ENCODE results near the gene MIF.
"Not testable (repeated sequence)": the region's sequence is repeated elsewhere in the genome, so short reads cannot be mapped to it uniquely, and the experiment has no call there.

The MIF gene

DNA sequence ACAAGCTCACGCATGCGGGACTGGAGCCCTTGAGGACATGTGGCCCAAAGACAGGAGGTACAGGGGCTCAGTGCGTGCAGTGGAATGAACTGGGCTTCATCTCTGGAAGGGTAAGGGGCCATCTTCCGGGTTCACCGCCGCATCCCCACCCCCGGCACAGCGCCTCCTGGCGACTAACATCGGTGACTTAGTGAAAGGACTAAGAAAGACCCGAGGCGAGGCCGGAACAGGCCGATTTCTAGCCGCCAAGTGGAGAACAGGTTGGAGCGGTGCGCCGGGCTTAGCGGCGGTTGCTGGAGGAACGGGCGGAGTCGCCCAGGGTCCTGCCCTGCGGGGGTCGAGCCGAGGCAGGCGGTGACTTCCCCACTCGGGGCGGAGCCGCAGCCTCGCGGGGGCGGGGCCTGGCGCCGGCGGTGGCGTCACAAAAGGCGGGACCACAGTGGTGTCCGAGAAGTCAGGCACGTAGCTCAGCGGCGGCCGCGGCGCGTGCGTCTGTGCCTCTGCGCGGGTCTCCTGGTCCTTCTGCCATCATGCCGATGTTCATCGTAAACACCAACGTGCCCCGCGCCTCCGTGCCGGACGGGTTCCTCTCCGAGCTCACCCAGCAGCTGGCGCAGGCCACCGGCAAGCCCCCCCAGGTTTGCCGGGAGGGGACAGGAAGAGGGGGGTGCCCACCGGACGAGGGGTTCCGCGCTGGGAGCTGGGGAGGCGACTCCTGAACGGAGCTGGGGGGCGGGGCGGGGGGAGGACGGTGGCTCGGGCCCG is at the start of gene MIF:
Gene MIF, plus strand, starts transcription at position 439 of the 765 bp plus-strand sequence. Its CDS starts 92 bp downstream, at position 531.
- DNase-seq, result peak; percentile 98

DNA sequence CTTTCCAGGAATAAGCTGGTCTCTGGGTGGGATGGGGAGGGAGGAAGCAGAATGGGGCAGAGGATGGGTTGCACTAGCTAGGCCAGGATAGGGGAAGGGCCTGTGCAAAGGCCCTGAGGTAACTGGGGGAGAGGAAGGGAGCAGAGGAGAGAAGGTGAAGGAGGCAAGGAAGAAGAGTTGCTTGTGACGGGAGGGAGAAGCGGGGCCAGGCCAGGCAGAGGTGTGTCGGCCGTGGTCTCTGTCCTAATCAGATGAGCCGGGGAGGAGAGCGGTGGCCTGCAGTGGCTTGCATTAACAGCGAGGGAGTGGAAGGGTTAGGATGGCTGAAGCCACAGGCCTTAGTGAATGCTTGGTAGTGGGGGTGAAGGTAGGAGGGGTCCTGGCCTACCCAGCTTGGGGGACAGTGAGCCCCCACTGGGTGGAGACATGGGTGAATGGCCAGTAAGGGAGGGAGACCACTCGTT is 49.4 kb upstream of the MIF start:
- DNase-seq, result no peak

DNA sequence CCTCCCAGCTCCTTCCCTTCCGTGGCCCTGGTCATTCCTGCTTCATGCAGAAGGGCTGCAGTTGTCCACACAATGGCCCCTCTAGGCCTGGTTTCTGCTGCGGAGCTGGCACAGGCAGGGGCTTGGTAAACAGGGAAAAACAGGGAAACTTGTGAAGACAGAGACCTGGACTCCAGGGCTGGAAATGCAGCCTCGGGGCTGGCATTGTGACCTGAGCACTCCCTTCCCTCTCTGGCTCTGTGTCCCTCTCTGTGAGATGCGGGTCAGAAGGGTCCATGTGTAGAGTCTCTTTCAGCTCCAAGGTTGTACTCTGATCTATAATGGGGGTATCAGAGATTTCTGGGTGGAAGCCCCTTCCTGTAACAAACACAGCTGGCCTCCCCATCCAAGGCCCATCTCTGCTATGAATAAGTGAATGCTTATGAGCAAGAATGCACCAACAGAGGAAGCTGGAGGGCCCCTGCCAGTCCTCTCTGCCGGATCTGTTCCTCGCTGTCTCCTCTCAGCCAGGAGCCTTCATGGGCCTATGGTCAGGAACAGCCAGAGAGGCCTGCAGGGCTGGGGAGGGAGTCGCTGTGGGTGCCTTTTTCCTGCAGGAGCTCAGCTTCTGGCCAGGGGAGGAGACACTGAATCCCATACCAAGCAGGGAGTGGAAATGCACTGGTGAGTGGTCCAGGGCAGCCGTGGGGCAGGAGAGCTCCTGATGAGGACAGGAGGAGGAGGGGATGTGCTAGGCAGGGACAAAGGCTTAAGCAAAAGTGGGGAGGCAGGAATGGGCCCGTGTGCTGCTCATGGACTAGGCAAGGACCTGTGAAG is 48.7 kb upstream of the MIF start:
- no peak for DNase-seq

DNA sequence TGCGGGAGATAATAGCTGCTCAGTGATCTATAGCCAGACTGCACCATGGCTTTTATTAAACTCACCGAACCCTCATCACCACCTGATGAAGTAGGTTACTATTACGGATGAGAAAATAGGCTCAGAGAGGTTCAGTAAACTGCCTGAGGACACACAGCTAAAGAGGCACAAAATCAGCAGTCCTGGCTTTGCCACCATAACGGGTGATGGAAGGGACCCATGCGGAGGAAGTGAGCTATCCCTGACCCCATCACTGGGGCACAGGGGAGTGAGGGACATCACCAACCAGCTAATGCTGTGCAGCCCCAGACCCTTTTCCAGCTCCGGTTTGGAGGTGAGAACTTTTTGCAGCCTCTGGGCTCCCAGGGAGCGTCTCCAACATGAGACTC is 48.1 kb upstream of the MIF start:
- no peak for DNase-seq

DNA sequence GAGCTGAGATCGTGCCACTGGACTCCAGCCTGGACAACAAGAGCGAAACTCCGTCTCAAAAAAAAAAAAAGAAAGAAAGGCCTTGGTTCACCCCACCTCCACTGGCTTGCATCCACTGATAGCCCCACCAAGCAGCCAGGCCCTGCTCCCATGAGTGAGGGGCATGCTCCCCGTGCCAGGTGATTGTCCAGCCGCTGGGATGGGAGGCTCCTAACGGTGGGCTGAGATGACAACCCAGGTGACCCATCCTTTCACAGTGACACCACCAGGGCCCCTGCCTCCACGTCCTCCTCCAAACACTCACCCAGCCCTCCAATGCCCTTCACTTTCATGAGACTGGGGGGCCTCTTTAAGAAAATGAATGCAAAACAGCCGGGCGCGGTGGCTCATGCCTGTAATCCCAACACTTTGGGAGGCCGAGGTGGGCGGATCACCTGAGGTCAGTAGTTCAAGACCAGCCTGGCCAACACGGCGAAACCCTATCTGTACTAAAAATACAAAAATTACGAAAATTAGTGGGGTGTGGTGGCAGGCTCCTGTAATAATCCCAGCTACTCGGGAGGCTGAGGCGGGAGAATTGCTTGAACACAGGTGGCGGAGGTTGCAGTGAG is 46.8 kb upstream of the MIF start:
- DNase-seq, result no peak

DNA sequence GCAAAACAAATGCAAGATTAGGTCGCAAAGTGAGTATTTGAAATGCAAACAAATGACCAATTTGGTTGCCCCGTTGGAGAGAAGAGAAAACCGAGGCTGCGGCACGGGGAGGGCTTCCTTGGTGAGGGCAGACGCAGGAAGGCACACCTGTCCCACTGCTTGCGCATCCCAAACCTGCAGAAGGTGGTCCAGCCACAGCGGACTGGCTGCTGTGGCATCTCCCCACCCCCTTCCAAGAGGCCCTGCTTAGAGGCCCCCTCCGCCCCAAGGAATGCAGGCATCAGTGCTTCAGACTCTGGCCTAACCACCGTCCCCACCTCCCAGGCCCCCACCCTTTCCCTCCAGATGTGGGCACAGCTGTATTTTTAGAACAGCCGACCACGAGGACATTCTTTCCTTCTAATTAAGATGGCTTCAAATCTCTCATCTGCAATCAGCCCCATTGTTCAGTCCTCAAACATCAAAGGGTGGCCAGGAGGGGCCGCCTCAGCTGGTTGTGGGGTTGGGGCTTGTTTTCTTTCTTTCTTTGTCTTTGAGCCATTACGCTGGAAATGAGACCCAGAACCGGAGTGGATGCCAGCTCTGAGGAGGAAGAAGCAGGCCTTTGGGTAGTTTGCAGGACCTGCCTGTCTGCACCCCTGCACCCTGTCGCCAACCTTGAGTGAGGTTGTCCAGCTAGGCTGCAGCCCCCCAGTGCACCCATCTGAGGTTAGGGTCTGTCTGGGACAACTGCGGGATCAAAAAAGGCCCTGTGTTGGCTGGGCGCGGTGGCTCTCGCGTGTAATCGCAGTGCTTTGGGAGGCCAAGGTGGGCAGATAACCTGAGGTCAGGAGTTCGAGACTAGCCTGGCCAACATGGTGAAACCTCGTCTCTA is 46.0 kb upstream of the MIF start:
- DNase-seq, result no peak

DNA sequence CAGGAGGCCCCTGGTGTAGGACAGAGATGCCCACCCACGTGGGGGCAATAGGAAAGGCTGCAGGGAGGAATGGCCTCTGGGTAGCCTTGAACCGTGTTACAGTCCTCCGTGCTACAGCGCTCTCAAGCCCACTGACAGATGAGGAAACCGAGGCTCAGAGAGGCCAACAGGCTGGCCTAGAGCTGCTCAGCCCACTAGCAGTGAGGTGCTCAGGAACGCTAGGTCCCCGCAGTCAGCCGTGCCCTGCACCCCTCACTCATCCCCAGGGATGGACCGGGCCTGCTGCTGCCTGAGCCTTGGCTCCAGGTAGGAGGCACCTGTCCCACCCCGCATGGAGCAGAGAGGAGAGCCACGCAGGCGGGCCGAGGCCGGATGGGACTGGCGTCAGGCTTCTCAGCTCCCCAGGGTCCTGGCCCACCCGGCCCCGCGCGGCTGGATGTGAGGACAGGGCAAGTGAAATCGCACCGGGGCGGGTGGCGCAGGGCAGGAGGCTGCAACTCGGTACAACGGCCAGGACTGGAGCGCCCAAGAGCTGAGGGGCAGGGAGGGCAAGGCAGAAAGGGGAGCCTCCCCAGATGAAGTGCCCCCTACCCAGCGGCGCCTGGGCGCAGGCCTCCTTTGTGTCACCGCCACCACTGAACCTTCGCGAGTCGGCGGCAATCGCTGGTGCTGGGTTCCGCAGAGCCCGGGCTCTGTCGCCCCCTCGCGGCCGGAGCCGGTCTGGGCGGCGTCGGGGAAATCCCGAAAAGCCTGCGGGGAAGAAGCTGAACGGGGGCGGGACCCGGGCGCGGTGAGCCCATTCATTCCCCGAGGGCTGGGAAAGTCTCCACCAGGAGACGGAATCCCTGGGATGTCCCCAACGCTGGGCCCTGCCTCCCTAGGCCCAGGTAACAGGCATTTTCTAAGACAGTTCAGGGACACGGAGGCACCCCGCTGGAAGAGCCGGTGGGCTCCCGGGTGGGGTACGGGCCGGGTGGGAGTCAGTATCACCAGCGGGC is 44.9 kb upstream of the MIF start:
- DNase-seq, result peak; percentile 83

DNA sequence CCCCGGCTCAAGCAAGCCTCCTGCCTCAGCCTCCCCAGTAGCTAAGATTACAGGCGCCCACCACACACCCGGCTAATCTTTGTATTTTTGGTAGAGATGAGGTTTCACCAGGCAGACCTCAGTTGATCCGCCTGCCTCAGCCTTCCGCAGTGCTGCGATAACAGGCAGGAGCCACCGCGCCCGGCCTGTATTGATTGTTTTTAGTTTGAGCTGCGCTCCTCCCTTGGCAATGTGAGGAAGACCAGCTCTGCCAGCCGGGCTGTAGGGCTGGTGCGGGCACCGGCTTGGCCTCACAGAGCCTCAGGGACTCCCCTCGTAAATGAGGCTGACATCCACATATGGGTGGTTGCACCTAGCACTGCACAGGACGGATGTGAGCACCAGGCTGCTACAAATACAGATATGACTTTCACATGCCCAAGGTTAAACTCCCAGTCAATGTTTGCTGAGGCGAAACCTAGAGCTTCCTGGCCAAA is 44.0 kb upstream of the MIF start:
- no peak for DNase-seq

DNA sequence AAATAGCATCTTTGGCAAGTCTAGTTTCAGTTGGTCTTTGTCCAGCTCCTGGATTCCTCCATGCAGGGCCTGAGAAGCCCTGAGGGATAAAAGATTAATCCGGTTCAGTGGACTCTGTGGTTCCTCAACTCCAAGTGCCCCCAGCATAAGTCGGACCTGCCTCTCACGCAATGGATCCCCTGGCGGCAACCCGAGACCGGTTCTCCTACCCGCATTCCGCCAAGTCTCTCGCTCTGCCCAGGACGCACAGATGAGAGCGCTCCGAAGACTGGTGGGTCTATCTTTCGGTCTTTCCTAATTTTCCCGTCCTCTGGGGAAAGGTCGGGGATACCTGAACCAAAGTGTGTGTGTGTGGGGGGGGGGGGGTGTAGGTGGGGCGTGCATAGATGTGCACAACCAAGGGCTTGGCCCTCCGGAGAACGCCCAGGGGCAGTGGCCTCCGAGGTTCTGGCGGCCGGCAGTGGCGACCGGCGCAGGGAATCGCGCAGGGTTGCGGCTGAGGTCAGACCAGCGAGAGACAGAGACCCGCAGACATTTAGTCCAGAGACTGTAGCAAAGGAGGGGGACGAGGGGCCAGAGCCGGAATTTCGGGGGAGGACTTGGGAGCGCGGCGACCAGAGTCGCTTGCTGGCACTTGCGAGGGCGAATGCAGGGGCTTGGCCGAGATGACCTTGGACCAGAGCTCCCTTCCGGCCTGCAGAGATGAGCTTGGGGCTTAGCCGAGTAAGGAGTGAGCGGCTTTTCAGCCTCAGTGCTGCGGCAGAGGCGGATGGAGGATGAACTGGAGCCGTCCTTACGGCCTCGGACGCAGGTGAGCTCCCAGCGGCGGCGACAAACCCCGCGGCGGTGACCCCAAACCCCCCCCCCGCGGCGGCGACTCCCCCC is 37.2 kb upstream of the MIF start:
- no peak for DNase-seq

DNA sequence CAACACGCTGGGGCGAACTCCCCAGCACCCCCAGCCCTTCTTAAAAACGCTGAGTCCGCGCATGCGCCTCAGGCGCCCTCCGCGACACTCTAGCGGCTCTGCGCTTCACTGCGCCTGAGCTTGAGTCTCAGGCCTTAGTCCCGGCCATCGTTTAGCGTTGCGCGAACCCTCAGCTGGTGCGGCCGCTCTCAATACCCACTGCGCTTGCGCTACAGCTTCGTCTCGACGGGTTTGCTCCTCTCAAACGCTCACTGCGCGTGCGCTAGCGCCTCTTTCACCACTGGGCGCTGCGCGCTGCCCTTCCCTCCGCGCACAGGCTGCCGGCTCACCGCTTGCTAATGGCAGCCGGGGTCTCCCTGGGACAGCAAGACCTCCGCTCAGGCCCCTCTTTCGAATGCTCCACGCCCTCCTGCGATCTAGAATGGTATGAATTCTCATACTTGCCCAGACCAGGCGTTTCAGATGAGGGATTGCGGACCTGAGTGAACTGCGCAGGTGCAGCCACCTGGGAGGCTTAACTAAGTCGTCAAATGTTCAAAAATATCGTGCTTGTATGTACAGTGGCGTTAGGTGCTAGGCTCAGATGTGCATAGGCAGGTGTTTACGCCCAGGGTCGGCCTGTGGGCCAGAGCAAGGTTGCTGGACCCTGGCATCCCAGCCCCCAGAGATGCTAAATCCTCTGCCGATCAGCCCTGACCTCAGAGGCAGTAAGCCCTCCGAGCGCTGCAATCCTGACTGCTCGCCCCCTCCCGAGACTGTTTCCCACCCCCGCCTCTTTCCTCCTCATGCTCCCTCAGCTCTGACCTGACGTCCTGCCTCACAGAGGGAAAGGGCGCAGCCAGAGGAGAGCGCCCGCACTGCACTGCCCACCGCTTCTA is 36.3 kb upstream of the MIF start, which contains the start of gene SLC2A11:
Gene SLC2A11, plus strand, starts transcription at position 270 of the 878 bp plus-strand sequence. Its CDS starts 125 bp downstream, at position 395.
- peak; percentile 96 for DNase-seq

DNA sequence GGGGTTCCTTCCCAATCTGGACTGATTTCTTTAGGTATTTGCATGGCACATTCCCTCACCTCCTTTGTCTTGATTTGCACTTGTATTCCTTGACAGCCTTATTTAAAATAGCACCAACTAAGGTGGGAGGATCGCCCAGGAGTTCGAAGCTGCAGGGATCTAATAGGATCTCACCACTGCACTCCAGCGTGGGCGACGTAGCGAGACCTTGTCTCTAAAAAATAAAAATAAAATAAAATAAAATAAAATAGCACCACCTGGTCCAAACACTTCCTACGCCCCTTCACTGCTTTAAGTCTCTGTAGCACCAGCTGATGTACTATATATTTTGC is 35.7 kb upstream of the MIF start:
- DNase-seq, result no peak

DNA sequence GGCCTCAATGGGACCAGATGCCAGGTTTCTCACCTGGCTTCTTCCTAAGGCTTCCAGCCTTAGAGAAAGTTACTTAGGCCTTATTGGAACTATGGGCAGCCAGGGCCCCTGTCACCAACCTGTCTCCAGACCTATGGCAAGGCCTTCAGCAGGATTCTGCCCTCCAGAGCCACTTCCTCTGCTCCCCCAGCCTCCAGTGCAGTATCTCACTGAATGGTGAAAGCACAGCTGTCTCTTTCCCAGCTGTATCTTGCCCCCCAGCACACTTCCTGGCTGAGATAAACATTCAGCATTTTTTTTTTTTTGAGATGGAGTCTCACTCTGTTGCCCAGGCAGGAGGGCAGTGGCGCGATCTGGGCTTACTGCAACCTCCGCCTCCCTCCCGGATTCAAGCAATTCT is 35.0 kb upstream of the MIF start:
- DNase-seq, result no peak

DNA sequence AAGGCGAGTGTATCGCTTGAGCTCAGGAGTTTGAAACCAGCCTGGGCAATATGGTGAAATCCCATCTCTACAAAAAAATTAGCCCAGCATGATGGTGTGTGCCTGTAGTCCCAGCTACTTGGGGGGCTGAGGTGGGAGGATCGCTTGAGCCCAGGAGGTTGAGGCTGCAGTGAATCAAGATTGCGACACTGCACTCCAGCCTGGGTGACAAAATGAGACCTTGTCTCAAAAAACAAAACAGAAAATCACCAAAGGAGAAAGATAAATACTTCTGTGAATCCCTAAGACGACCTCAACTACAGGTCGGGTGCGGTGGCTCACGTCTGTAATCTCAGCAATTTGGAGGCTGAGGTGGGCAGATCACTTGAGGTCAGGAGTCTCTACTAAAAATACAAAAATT is 34.0 kb upstream of the MIF start:
- not testable (repeated sequence) for DNase-seq

DNA sequence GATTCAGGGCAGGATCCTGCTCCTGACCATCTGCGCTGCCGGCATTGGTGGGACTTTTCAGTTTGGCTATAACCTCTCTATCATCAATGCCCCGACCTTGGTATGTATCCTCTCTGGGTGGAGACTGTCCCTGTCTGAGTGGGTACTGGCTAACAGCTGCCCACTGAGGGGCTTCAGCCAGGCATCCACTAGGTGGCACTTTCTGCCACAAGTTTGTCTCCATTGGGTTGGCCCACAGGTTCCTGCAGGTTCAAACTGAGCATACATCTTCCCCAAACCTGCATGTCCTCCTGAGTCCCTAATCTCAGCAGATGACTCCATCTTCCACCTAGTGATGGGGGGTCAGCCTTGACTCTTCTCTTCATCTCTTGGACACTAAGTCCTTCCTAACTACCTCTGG is 32.1 kb upstream of the MIF start:
- peak; percentile 43 for DNase-seq

DNA sequence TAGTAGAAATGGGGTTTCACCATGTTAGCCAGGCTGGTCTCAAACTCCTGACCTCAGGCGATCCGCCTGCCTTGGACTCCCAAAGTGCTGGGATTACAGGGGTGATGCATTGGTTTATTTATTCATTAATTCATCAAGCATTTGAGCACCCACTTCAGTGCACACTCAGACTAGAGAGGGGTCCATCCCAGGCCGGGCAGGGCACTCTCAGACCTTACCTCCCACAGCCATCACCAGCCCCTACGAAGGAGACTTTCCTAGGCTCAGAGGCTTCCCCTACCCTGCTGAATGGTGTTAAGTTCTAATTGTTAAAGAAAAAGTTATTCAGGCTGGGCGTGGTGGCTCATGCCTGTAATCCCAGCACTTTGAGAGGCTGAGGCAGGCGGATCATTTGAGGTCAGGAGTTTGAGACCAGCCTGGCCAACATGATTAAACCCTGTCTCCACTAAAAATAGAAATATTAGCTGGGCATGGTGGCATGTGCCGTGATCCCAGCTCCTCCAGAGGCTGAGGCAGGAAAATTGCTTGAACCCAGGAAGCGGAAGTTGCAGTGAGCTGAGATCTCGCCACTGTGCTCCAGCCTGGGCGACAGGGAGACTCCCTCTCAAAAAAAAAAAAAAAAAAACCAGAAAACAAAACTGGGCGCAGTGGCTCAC is 29.6 kb upstream of the MIF start:
- DNase-seq, result not testable (repeated sequence)

DNA sequence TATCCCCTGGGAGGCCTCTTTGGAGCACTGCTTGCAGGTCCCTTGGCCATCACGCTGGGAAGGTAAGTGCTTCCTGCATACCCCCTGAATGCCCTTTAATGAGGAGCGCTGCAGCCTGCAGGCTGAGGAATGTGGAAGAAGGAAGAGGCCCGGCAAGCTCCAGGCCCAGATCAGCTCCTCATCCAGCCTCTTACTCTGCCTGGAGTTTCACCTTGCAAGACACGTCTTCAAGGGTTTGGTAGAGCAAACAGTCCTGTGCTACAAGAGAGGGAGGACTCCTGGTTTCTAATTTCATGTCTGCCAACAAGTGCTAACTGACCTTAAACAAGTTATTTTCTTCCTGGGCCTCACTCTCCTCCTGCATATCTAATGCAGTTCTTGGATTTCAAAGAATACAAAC is 25.6 kb upstream of the MIF start:
- no peak for DNase-seq

DNA sequence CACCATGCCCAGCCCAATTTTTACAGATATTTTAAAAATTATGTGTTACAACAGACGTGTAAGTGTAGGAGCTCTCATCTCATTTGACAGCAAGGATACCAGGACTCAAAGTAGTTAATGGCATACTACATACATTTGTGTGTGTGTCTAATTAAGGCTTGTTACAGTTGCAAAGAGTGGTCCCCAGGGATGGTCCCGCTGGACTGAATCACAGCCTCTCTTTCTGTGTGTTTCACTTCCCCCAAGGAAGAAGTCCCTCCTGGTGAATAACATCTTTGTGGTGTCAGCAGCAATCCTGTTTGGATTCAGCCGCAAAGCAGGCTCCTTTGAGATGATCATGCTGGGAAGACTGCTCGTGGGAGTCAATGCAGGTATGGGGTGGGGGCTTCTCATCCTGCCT is 19.3 kb upstream of the MIF start:
- no peak for DNase-seq

DNA sequence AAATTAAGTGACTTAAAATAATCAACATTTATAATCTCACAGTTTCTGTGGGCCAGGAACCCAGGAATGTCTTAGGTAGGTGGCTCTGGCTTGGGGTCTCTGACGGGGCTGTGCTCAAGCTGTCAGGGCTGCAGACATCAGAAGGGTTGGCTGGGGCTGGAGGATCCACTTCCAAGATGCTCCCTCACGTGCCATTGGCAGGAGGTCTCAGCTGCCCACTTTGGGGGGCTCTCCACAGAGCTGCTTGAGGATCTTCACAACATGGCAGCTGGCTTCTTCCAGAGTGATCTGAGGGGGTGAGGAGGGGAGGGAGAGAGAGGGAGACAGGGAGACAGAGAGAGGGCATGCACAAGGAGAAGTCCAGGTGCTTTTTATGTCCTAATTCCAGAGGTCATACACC is 18.4 kb upstream of the MIF start:
- DNase-seq, result no peak

DNA sequence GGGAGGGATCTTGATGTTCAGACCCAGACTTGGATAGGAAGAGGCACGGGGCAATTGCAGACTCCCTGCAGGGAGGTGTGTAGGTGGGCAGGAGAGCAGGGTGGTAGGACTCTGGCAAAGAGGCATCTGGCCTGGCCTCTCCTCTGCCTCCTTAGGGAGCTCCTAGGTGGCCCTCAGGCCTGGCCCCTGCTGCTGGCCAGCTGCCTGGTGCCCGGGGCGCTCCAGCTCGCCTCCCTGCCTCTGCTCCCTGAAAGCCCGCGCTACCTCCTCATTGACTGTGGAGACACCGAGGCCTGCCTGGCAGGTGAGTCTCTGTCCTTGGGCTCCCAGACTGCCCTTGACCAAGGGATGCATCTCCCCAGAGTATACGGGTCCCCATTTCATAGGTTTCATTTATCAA is 16.6 kb upstream of the MIF start:
- no peak for DNase-seq
